H1 (cell line): ENCODE data around the gene HECTD4. TPM values are rescaled to one million over a fixed set of nuclear protein-coding genes. Genes with fewer than 3 reads are reported as not detected.

Source experiments
- ASH2L ChIP-seq: fragments of 200-600, 300-600 bp; sonication (generic); IDR thresholded peaks from one replicate; pipeline ENCODE4 v1.7.1; 2017; ENCODE audit warnings: low read length
- CBX5 ChIP-seq: fragments of 300-800, 300-1000 bp; sonication (generic); IDR thresholded peaks from 2 replicates; pipeline ENCODE4 v1.7.1; 2016; ENCODE audit warnings: antibody characterized with exemption, low read length, low read depth
- CTBP2 ChIP-seq: IDR thresholded peaks from 2 replicates; pipeline ENCODE4 v1.7.0; 2011; ENCODE audit warnings: borderline replicate concordance, mild to moderate bottlenecking, moderate library complexity, mixed read lengths, low read length; ENCODE audit not compliant: insufficient read depth, insufficient read length
- KDM4A ChIP-seq: IDR thresholded peaks from one replicate; pipeline ENCODE4 v1.7.1; 2012; ENCODE audit warnings: low read depth, mild to moderate bottlenecking, moderate library complexity, low read length, inconsistent platforms; ENCODE audit not compliant: severe bottlenecking
- MAFK ChIP-seq: IDR thresholded peaks from 2 replicates; pipeline ENCODE4 v1.6.1; 2012; ENCODE audit warnings: low read depth, mild to moderate bottlenecking, improper control_type of control experiment, low read length
- TBP ChIP-seq: IDR thresholded peaks from 2 replicates; pipeline ENCODE4 v1.6.1; 2011; ENCODE audit warnings: low read depth, low read length, improper control_type of control experiment
- polyA plus RNA-seq, 7 experiments: library from polyadenylated mRNA; depleted of rRNA in 3 of 7; stranded (reverse) in 5 of 7; unstranded in 2 of 7; fragments of >200 nt in 5 of 7; fragments of 200-250 nt in 2 of 7; gene quantifications; 1 replicate in 5 of 7; 2 replicates in 1 of 7; 4 replicates in 1 of 7; pipeline versions ENCODE4 v1.2.1 to v1.2.3, GENCODE V29; 2011 to 2013; ENCODE audit warnings: missing spikeins in 2 of 7, mixed read lengths in 2 of 7
- total RNA-seq: library from RNA; stranded (reverse); fragmentation: NEBNext Ultra II Directional; extraction: Animal tissue kit (Norgen Biotek cat#: 25700); gene quantifications from 2 replicates; pipeline ENCODE4 v1.2.1, GENCODE V29; 2021
- TF ChIP-seq, protein P1 (sequence below): fragments of 300-600 bp; sonication (generic); IDR thresholded peaks from 2 replicates; pipeline ENCODE4 v1.7.1; 2012; ENCODE audit warnings: low read length, moderate library complexity, mild to moderate bottlenecking, inconsistent platforms; ENCODE audit not compliant: insufficient replicate concordance
- TF ChIP-seq, protein P2 (sequence below): IDR thresholded peaks from 2 replicates; pipeline ENCODE4 v1.6.1; 2012; ENCODE audit warnings: inconsistent platforms

HECTD4 gene
- total and polyA plus RNA-seq, 2 of the 8 experiments (the other 6 are each of a cell fraction or from before 2014, with no cell fraction given): 6.5 to 33.7 TPM

DNA sequence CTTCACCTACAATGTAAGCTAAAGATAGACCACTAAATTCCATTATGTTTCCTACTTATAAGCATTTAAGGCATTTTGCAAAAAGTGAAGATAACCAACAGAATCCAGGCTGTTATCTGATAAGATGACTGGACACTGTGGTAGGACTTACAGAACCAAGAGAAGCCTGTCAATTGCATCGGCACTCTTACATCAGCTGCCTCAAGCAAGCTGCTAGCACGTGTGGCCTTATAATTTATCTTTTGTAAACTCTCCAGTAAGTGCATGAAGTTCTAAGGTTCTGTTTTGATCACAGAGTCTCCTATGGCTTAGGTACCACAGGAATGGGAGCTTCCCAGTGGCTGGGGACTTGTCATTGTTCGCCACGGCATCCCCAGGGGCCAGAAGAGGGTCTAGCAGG, 168.2 kb downstream of the HECTD4 start (continued):
- TF ChIP-seq, protein P1, sequence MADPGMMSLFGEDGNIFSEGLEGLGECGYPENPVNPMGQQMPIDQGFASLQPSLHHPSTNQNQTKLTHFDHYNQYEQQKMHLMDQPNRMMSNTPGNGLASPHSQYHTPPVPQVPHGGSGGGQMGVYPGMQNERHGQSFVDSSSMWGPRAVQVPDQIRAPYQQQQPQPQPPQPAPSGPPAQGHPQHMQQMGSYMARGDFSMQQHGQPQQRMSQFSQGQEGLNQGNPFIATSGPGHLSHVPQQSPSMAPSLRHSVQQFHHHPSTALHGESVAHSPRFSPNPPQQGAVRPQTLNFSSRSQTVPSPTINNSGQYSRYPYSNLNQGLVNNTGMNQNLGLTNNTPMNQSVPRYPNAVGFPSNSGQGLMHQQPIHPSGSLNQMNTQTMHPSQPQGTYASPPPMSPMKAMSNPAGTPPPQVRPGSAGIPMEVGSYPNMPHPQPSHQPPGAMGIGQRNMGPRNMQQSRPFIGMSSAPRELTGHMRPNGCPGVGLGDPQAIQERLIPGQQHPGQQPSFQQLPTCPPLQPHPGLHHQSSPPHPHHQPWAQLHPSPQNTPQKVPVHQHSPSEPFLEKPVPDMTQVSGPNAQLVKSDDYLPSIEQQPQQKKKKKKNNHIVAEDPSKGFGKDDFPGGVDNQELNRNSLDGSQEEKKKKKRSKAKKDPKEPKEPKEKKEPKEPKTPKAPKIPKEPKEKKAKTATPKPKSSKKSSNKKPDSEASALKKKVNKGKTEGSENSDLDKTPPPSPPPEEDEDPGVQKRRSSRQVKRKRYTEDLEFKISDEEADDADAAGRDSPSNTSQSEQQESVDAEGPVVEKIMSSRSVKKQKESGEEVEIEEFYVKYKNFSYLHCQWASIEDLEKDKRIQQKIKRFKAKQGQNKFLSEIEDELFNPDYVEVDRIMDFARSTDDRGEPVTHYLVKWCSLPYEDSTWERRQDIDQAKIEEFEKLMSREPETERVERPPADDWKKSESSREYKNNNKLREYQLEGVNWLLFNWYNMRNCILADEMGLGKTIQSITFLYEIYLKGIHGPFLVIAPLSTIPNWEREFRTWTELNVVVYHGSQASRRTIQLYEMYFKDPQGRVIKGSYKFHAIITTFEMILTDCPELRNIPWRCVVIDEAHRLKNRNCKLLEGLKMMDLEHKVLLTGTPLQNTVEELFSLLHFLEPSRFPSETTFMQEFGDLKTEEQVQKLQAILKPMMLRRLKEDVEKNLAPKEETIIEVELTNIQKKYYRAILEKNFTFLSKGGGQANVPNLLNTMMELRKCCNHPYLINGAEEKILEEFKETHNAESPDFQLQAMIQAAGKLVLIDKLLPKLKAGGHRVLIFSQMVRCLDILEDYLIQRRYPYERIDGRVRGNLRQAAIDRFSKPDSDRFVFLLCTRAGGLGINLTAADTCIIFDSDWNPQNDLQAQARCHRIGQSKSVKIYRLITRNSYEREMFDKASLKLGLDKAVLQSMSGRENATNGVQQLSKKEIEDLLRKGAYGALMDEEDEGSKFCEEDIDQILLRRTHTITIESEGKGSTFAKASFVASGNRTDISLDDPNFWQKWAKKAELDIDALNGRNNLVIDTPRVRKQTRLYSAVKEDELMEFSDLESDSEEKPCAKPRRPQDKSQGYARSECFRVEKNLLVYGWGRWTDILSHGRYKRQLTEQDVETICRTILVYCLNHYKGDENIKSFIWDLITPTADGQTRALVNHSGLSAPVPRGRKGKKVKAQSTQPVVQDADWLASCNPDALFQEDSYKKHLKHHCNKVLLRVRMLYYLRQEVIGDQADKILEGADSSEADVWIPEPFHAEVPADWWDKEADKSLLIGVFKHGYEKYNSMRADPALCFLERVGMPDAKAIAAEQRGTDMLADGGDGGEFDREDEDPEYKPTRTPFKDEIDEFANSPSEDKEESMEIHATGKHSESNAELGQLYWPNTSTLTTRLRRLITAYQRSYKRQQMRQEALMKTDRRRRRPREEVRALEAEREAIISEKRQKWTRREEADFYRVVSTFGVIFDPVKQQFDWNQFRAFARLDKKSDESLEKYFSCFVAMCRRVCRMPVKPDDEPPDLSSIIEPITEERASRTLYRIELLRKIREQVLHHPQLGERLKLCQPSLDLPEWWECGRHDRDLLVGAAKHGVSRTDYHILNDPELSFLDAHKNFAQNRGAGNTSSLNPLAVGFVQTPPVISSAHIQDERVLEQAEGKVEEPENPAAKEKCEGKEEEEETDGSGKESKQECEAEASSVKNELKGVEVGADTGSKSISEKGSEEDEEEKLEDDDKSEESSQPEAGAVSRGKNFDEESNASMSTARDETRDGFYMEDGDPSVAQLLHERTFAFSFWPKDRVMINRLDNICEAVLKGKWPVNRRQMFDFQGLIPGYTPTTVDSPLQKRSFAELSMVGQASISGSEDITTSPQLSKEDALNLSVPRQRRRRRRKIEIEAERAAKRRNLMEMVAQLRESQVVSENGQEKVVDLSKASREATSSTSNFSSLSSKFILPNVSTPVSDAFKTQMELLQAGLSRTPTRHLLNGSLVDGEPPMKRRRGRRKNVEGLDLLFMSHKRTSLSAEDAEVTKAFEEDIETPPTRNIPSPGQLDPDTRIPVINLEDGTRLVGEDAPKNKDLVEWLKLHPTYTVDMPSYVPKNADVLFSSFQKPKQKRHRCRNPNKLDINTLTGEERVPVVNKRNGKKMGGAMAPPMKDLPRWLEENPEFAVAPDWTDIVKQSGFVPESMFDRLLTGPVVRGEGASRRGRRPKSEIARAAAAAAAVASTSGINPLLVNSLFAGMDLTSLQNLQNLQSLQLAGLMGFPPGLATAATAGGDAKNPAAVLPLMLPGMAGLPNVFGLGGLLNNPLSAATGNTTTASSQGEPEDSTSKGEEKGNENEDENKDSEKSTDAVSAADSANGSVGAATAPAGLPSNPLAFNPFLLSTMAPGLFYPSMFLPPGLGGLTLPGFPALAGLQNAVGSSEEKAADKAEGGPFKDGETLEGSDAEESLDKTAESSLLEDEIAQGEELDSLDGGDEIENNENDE: no peak
- TF ChIP-seq, protein P2, sequence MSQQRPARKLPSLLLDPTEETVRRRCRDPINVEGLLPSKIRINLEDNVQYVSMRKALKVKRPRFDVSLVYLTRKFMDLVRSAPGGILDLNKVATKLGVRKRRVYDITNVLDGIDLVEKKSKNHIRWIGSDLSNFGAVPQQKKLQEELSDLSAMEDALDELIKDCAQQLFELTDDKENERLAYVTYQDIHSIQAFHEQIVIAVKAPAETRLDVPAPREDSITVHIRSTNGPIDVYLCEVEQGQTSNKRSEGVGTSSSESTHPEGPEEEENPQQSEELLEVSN: no peak
- no peak for TF ChIP-seq ASH2L
- TF ChIP-seq CTBP2: no peak
- no peak for TF ChIP-seq CBX5
- TF ChIP-seq KDM4A: no peak
- TF ChIP-seq MAFK: no peak
- no peak for TF ChIP-seq TBP
